ENCODE data around the gene PCARE.
A peak's percentile ranks its signal among the peaks of the same experiment; 100 is the strongest.

PCARE gene

DNA sequence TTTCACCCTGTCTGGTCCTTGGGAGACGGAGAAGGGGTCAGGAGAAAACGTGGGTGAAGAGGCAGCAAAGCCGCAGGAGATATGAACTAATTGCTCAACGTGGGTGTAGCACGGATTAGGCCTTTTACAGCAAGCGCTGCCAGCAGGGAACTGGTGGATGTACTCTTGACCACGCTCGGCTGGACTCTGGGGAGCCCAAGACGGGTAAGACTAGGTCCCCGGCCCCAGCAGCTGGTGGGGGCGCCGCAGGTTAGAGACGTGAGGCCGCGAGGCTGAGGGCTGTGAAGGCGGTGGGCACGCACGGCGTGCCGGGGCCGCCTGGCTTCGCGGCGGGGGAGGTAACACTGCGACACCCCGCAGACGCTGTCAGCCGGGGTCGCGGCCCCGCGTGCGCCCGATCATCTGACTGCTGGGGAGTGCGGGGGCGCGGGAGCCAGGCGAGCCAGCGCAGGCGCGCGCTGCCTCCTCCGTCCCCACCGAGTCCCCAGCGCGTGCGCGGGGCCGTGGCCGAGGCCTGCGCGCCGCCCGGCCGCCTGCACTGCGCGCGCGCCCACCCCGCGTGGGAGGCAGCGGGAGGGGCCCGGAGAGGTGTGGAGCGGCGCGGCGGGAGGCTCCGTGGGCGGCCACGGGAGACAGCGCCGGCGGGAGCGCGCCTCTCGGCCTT is 40.8 kb upstream of the PCARE start, which contains the start of gene CLIP4:
CLIP4 (plus strand) TSS at position 470 of the 664 bp plus-strand sequence. CDS start 5,974 bp downstream, outside the sequence.
- TF ChIP-seq, protein P1, sequence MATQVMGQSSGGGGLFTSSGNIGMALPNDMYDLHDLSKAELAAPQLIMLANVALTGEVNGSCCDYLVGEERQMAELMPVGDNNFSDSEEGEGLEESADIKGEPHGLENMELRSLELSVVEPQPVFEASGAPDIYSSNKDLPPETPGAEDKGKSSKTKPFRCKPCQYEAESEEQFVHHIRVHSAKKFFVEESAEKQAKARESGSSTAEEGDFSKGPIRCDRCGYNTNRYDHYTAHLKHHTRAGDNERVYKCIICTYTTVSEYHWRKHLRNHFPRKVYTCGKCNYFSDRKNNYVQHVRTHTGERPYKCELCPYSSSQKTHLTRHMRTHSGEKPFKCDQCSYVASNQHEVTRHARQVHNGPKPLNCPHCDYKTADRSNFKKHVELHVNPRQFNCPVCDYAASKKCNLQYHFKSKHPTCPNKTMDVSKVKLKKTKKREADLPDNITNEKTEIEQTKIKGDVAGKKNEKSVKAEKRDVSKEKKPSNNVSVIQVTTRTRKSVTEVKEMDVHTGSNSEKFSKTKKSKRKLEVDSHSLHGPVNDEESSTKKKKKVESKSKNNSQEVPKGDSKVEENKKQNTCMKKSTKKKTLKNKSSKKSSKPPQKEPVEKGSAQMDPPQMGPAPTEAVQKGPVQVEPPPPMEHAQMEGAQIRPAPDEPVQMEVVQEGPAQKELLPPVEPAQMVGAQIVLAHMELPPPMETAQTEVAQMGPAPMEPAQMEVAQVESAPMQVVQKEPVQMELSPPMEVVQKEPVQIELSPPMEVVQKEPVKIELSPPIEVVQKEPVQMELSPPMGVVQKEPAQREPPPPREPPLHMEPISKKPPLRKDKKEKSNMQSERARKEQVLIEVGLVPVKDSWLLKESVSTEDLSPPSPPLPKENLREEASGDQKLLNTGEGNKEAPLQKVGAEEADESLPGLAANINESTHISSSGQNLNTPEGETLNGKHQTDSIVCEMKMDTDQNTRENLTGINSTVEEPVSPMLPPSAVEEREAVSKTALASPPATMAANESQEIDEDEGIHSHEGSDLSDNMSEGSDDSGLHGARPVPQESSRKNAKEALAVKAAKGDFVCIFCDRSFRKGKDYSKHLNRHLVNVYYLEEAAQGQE (IDR thresholded peaks at IDR 0.05; ENCODE audit: insufficient replicate concordance, low read depth) = no peak
- TF ChIP-seq, protein P2, sequence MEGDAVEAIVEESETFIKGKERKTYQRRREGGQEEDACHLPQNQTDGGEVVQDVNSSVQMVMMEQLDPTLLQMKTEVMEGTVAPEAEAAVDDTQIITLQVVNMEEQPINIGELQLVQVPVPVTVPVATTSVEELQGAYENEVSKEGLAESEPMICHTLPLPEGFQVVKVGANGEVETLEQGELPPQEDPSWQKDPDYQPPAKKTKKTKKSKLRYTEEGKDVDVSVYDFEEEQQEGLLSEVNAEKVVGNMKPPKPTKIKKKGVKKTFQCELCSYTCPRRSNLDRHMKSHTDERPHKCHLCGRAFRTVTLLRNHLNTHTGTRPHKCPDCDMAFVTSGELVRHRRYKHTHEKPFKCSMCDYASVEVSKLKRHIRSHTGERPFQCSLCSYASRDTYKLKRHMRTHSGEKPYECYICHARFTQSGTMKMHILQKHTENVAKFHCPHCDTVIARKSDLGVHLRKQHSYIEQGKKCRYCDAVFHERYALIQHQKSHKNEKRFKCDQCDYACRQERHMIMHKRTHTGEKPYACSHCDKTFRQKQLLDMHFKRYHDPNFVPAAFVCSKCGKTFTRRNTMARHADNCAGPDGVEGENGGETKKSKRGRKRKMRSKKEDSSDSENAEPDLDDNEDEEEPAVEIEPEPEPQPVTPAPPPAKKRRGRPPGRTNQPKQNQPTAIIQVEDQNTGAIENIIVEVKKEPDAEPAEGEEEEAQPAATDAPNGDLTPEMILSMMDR (IDR thresholded peaks at IDR 0.05; ENCODE audit: insufficient read depth, low read length) = no peak
- TF ChIP-seq SPI1 (IDR thresholded peaks at IDR 0.05; ENCODE audit: borderline replicate concordance, low read depth) (no peak), POLR2AphosphoS5 (IDR thresholded peaks at IDR 0.05; ENCODE audit: low read depth) (no peak), GABPA (IDR thresholded peaks at IDR 0.05; ENCODE audit: low read depth) (no peak)
- H3K27ac ChIP-seq (replicated peaks) = no peak within 1 kb of the TSS
- no peak for DNase-seq (ENCODE audit: low read depth in 1 of 2, low spot score in 1 of 2)
- H3K4me3 ChIP-seq (replicated peaks; ENCODE audit: insufficient read depth, low read length) = peak within 1 kb of the TSS; percentile 24
- H3K27me3 ChIP-seq (ENCODE audit: insufficient read depth, poor library complexity, severe bottlenecking) = peaks cover 47% of the 10 kb centered on the region

DNA sequence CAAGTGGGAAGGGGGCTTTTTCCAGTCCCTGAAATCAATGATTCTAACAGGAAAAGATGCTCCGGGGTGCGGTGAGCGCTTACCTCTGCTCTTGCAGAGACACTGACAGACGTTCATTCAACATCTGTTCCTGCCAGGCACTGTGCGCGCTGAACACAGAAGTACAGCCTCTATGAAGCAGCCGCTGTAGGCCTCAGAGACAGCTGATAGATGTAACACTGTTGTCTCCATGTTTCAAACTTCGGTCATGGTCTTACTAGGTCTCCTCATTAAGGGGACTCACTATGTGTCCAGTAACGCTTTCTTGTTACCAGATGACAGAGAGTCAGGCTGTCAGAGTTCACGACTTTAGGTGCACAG is 40.2 kb upstream of the PCARE start:
- no peak overlapping the region for H3K4me3 ChIP-seq (replicated peaks; ENCODE audit: insufficient read depth, low read length)
- DNase-seq (ENCODE audit: low read depth in 1 of 2, low spot score in 1 of 2) = no peak
- TF ChIP-seq POLR2AphosphoS5 (IDR thresholded peaks at IDR 0.05; ENCODE audit: low read depth) = no peak
- TF ChIP-seq, protein P2 (IDR thresholded peaks at IDR 0.05; ENCODE audit: insufficient read depth, low read length) = no peak
- no peak for TF ChIP-seq GABPA (IDR thresholded peaks at IDR 0.05; ENCODE audit: low read depth)
- TF ChIP-seq SPI1 (IDR thresholded peaks at IDR 0.05; ENCODE audit: borderline replicate concordance, low read depth) = no peak
- TF ChIP-seq, protein P1 (IDR thresholded peaks at IDR 0.05; ENCODE audit: insufficient replicate concordance, low read depth) = no peak
- H3K27ac ChIP-seq (replicated peaks) = no peak overlapping the region
- H3K27me3 ChIP-seq (ENCODE audit: insufficient read depth, poor library complexity, severe bottlenecking) = peaks cover 44% of the 10 kb centered on the region

DNA sequence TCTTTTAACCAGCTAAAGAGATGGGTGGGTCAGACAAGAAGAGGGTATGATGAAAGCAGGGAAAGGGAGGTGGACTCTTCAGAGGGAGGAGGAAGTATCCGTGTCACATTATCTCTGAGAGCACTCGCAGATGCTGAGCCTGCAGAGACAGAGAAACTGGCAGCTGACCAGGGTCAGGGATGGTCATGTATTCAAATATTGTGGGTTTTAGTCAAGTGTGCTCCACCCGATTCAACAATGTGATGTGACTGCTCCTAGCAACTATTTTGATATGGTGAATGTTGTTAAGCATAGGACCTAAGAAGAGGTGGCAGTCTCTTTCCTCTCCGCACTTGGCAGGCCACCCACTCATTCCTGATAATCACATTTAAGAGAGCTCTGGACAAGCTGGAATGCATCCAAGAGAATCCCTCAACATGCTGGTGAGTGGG is 39.6 kb upstream of the PCARE start:
- DNase-seq (ENCODE audit: low read depth in 1 of 2, low spot score in 1 of 2) = peak in 1 of 2 experiments; percentile 23
- Histone ChIP-seq H3K27ac (replicated peaks) (no peak overlapping the region), H3K4me3 (replicated peaks; ENCODE audit: insufficient read depth, low read length) (no peak overlapping the region), H3K27me3 (ENCODE audit: insufficient read depth, poor library complexity, severe bottlenecking) (peaks cover 43% of the 10 kb centered on the region)
- TF ChIP-seq POLR2AphosphoS5 (IDR thresholded peaks at IDR 0.05; ENCODE audit: low read depth) (no peak), SPI1 (IDR thresholded peaks at IDR 0.05; ENCODE audit: borderline replicate concordance, low read depth) (no peak), GABPA (IDR thresholded peaks at IDR 0.05; ENCODE audit: low read depth) (no peak)
- TF ChIP-seq, protein P1 (IDR thresholded peaks at IDR 0.05; ENCODE audit: insufficient replicate concordance, low read depth) = no peak
- TF ChIP-seq, protein P2 (IDR thresholded peaks at IDR 0.05; ENCODE audit: insufficient read depth, low read length) = no peak

Data from HL-60 (cell line).